Tibial nerve (tissue), 4 donors: ENCODE results near the gene HYAL2. TPM values are rescaled to one million over a fixed set of nuclear protein-coding genes. Genes with fewer than 3 reads are reported as not detected.
A peak's percentile ranks its signal among the peaks of the same experiment; 100 is the strongest.

Experiments
- DNase-seq, 2 donors: peaks; one replicate each; pipeline ENCODE4 v3.0.0-alpha.2; 2019; ENCODE audit warnings: low spot score in 2 of 2
- H3K27ac ChIP-seq, 4 donors: fragments of 200-600 bp; sonication (generic) in 3 of 4; one replicate each; pipeline ENCODE4 v1.5.1; 2017 to 2019; ENCODE audit warnings: mild to moderate bottlenecking in 1 of 4
- H3K27me3 ChIP-seq, 2 donors: fragments of 200-600 bp; sonication (generic) in 1 of 2; one replicate each; pipeline versions ENCODE4 v1.5.1 to v1.6.0; 2017 to 2019
- H3K36me3 ChIP-seq, 3 donors: fragments of 200-600 bp; sonication (generic); one replicate each; pipeline ENCODE4 v1.5.1; 2018 to 2019
- H3K4me1 ChIP-seq, 4 donors: fragments of 200-600 bp; sonication (generic) in 3 of 4; one replicate each; pipeline ENCODE4 v1.5.1; 2017 to 2019
- H3K4me3 ChIP-seq, 4 donors: fragments of 200-600 bp; sonication (generic) in 3 of 4; one replicate each; pipeline ENCODE4 v1.5.1; 2017 to 2019; ENCODE audit warnings: mild to moderate bottlenecking in 1 of 4, moderate library complexity in 1 of 4
- H3K9me3 ChIP-seq, 4 donors: fragments of 200-600 bp; sonication (generic) in 3 of 4; one replicate each; pipeline ENCODE4 v1.5.1; 2017 to 2019
- EP300 ChIP-seq, 2 donors: sonication (generic); formaldehyde crosslinking; IDR thresholded peaks; one replicate each; pipeline ENCODE4 v1.6.1; 2017; ENCODE audit warnings: antibody characterized with exemption in 2 of 2, mild to moderate bottlenecking in 1 of 2
- POLR2A ChIP-seq, 2 donors: fragments of 450-650 bp; IDR thresholded peaks; one replicate each; pipeline ENCODE4 v1.6.1; 2017; ENCODE audit warnings: antibody characterized with exemption in 2 of 2, mild to moderate bottlenecking in 2 of 2, moderate library complexity in 2 of 2
- WGBS, 2 donors: methylation state at CpG; one replicate each; pipeline ENCODE4 v1.1.5; 2018; 5-methylcytosine and 5-hydroxymethylcytosine counted together
- total RNA-seq, 4 donors: library from RNA; depleted of rRNA; stranded (reverse); fragments of >200 nt; gene quantifications; one replicate each; pipeline ENCODE4 v1.1.0, GENCODE V29; 2016
- TF ChIP-seq, protein P1 (sequence below), 5 experiments: fragments of 200-600 bp in 3 of 5; fragments of 450-650 bp in 2 of 5; sonication (generic) in 3 of 5; IDR thresholded peaks; one replicate each; pipeline ENCODE4 v1.5.1; 2016 to 2019; ENCODE audit warnings: antibody characterized with exemption in 5 of 5, mild to moderate bottlenecking in 3 of 5, moderate library complexity in 2 of 5

HYAL2 gene
- total RNA-seq, 4 donors from 2014 or later, result 86.9 to 169 (median 129) TPM

DNA sequence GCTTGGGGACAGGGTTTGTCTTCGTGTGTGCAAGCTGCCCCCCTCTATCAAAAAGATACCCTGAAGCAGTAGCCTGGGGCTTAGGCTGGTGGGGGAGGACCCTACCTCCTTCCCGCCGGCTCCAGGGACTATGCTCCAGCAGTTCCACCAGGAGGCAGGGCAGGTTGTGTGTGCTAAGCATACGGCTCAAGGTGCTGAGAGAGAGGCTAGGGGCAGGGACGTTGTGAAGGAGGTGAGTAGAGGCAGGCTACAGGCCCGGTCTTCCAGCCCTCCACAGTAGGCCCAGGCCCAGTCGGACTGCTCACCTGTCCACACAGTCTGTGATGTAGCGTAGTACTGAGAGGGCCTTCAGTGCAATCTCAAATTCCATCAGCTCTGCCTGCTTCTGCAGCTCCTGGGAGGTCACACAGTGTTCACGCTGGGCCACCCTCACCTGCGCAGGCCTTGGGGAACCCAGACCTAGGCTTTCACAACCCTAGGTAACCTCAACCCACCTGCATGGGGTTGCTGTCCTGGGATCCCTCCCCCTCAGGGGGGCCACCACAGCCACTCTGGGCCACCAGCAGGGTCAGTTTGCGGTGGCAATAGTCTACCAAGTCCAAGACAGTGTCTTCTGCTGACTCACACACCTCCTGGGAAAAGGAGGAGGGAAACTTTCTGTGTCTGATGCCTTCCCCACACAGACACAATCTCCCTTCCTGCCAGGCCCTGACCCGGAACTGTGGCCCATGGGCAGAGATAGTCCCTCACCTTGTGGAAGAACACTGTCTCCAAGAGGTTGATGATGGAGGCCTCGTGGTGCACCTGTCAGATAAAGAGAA is 20.5 kb upstream of the HYAL2 start:
- no peaks in the 10 kb centered on the region for H3K9me3 ChIP-seq
- WGBS, 2 donors, result 78 to 79% methylated on average over 13 of the region's 13 CpGs
- H3K27me3 ChIP-seq, result no peaks in the 10 kb centered on the region
- TF ChIP-seq POLR2A (IDR thresholded peaks at IDR 0.05) (no peak), EP300 (IDR thresholded peaks at IDR 0.05) (no peak)
- TF ChIP-seq, protein P1, sequence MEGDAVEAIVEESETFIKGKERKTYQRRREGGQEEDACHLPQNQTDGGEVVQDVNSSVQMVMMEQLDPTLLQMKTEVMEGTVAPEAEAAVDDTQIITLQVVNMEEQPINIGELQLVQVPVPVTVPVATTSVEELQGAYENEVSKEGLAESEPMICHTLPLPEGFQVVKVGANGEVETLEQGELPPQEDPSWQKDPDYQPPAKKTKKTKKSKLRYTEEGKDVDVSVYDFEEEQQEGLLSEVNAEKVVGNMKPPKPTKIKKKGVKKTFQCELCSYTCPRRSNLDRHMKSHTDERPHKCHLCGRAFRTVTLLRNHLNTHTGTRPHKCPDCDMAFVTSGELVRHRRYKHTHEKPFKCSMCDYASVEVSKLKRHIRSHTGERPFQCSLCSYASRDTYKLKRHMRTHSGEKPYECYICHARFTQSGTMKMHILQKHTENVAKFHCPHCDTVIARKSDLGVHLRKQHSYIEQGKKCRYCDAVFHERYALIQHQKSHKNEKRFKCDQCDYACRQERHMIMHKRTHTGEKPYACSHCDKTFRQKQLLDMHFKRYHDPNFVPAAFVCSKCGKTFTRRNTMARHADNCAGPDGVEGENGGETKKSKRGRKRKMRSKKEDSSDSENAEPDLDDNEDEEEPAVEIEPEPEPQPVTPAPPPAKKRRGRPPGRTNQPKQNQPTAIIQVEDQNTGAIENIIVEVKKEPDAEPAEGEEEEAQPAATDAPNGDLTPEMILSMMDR (IDR thresholded peaks at IDR 0.05), result no peak
- no peak overlapping the region for H3K4me3 ChIP-seq
- DNase-seq, result no peak
- H3K36me3 ChIP-seq, result peaks cover 0 to 7% (median 0%) of the 10 kb centered on the region in 3 donors
- no peak overlapping the region for H3K27ac ChIP-seq
- H3K4me1 ChIP-seq, result peaks cover 0 to 69% (median 27%) of the 10 kb centered on the region in 4 donors

DNA sequence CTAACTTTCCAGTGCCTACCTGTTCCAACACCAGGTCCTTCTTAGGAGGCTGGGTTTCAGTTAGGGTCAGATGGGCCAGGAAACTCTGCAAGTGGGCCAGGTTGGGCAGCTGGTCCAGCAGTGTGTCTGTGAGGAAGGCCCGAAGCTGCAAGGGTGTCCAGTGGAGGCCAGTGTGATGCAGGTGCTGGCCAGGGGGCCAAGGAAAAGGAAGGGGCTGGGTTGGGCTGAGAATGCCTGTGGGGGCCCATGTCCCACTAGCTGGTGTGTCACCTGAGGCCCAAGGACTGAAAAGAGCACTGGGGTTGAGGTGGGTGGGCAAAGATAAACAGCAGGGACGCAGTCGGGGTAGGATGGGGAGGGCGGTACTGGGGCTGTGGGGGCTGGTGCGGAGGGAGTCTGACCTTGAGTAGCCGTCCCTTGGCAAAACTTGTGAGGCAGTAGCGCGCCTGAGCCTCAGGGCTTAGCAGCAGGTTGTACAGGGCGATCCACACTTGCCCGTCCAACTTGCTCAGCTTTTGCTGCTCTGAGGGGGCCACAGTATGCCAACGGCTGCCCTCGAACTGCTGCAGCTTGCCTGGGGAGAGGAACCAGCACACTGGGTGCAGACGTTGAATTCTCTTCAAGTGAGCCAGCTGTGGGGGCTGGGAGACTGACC is 19.6 kb upstream of the HYAL2 start:
- Histone ChIP-seq H3K36me3 (no peaks in the 10 kb centered on the region), H3K27ac (peak overlapping the region in 1 of 4 donors; percentile 98), H3K4me3 (peak overlapping the region in 1 of 4 donors; percentile 68), H3K9me3 (no peaks in the 10 kb centered on the region), H3K4me1 (peaks cover 0 to 66% (median 30%) of the 10 kb centered on the region in 4 donors), H3K27me3 (no peaks in the 10 kb centered on the region)
- WGBS, 2 donors, result 84 to 87% methylated on average over 13 of the region's 13 CpGs
- TF ChIP-seq, protein P1 (IDR thresholded peaks at IDR 0.05), result no peak
- DNase-seq, result no peak

DNA sequence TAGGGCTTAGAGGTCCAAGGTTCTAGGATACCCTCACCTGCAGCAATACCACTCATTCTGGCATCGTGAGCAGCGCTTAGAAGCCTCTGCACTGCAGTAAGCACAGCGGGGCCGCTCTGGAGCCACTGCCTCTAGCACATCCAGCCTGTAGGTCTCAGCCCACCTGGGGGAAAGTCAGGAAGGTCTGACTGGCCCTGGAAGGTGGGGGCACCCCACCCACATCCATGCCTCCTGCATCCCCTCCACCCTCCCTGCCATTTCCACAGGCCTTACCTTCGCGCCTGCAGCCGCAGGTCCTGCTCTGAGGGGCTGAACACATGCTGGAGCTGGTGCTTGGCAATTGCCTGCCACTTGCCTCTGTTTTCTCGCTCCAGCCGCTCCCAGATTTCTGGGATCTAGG is 19.0 kb upstream of the HYAL2 start:
- H3K27me3 ChIP-seq, result no peaks in the 10 kb centered on the region
- 92 to 94% methylated on average over 9 of the region's 9 CpGs for WGBS, 2 donors
- no peaks in the 10 kb centered on the region for H3K36me3 ChIP-seq
- H3K4me1 ChIP-seq, result peaks cover 0 to 63% (median 30%) of the 10 kb centered on the region in 4 donors
- H3K4me3 ChIP-seq, result peak overlapping the region; percentile 47 to 68 (median 60)
- no peak for DNase-seq
- no peaks in the 10 kb centered on the region for H3K9me3 ChIP-seq
- peak overlapping the region in 3 of 4 donors; percentile 97 to 100 (median 98) for H3K27ac ChIP-seq
- TF ChIP-seq EP300 (IDR thresholded peaks at IDR 0.05), result no peak

DNA sequence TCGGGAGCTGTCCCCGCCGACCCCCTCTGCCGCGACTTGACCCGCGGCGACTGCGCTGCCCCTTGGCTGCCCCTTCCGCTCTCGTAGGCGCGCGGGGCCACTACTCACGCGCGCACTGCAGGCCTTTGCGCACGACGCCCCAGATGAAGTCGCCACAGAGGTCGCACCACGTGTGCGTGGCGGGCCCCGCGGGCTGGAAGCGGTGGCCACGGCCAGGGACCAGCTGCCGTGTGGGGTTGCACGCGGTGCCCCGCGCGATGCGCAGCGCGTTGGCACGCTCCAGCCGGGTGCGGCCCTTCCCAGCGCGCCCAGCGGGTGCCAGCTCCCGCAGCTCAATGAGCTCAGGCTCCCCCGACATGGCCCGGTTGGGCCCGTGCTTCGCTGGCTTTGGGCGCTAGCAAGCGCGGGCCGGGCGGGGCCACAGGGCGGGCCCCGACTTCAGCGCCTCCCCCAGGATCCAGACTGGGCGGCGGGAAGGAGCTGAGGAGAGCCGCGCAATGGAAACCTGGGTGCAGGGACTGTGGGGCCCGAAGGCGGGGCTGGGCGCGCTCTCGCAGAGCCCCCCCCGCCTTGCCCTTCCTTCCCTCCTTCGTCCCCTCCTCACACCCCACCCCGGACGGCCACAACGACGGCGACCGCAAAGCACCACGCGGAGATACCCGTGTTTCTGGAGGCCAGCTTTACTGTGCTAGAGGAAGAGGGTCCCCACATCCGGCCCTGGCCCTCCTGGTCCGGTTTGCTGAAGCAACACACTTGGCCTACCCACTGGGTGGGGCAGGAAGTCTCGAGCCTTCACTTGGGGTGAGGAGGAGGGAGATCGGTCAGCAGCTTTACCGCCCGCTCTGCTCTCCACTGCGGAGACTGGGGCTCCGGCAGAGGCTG is 18.1 kb upstream of the HYAL2 start, which contains the start of gene RASSF1:
TSS of gene RASSF1 (minus strand) at position 389 of the 882 bp plus-strand sequence. CDS start at position 358, 31 bp downstream.
- H3K4me1 ChIP-seq, result peaks cover 0 to 67% (median 38%) of the 10 kb centered on the region in 4 donors
- H3K27ac ChIP-seq, result peak within 1 kb of the TSS; percentile 63 to 100 (median 98)
- TF ChIP-seq POLR2A (IDR thresholded peaks at IDR 0.05) (peak; percentile 67 to 91), EP300 (IDR thresholded peaks at IDR 0.05) (peak in 1 of 2 donors; percentile 70)
- TF ChIP-seq, protein P1 (IDR thresholded peaks at IDR 0.05), result no peak
- DNase-seq, result peak; percentile 71 to 76
- no peaks in the 10 kb centered on the region for H3K27me3 ChIP-seq
- peak within 1 kb of the TSS; percentile 47 to 68 (median 60) for H3K4me3 ChIP-seq
- no peaks in the 10 kb centered on the region for H3K36me3 ChIP-seq
- H3K9me3 ChIP-seq, result no peaks in the 10 kb centered on the region
- 1 to 3% methylated on average over 42 to 53 of the region's 85 CpGs for WGBS, 2 donors

DNA sequence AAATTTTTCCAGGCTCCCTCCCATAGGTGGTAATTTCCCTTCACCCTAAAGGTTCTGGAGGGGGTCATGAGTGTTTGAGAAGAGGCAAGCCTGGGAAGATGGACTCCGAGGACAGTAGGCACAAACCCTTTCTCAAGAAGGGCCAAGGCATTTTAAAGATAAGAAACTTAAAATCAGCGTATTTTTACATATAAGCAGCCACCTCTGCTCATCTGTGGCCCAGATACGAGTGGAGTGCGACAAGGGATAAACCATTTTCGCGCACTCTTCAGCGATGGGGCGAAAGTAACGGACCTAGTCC is 17.6 kb upstream of the HYAL2 start:
- DNase-seq, result no peak
- Histone ChIP-seq H3K4me3 (peak overlapping the region; percentile 47 to 68 (median 60)), H3K4me1 (peaks cover 0 to 67% (median 40%) of the 10 kb centered on the region in 4 donors), H3K9me3 (no peaks in the 10 kb centered on the region), H3K27me3 (no peaks in the 10 kb centered on the region), H3K36me3 (no peaks in the 10 kb centered on the region), H3K27ac (peak overlapping the region; percentile 63 to 100 (median 98))
- WGBS, 2 donors, result 17 to 27% methylated on average over 9 of the region's 9 CpGs
- no peak for TF ChIP-seq EP300 (IDR thresholded peaks at IDR 0.05)
- TF ChIP-seq POLR2A (IDR thresholded peaks at IDR 0.05), result no peak
- TF ChIP-seq, protein P1 (IDR thresholded peaks at IDR 0.05), result no peak
